ENCODE measurements around the gene PRKCH.

PRKCH gene

DNA sequence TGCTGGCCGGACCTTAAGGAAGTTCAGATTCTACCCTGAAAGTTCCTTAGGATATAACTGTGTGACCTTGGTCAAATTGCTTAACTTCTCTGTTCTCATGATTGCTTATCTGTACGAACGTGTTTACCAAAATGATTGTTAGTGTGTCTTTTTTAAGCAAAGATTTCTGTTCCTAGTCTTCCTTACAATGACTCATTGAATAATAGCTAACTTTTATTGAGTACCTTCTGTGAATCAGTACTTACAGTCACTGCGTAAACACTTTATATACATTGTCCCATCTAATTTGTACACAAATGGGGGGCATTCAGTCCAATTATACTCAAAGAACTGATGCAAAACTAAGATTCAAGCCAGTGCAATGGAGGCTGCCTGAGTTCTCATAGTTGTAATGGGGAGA, 36.0 kb upstream of the PRKCH start:
- H3K4me3 ChIP-seq (ENCODE audit: low read length) = no peak overlapping the region
- H3K27me3 ChIP-seq (ENCODE audit: control insufficient read depth, insufficient read depth, low read length) = no peaks in the 10 kb centered on the region; the same call in 1 of the 2 replicates
- no peak for DNase-seq (ENCODE audit: low read depth, low spot score)
- no peaks in the 10 kb centered on the region for H3K4me1 ChIP-seq (ENCODE audit: control insufficient read depth, insufficient read depth, low read length)
- no peaks in the 10 kb centered on the region for H3K9me3 ChIP-seq (ENCODE audit: control insufficient read depth, insufficient read depth, low read length)
- no CpG with 5 or more reads among the region's 4 CpGs for WGBS (ENCODE audit: insufficient coverage, insufficient read length)
- no peak overlapping the region for H3K27ac ChIP-seq (ENCODE audit: low read length)
- no peaks in the 10 kb centered on the region for H3K36me3 ChIP-seq (ENCODE audit: control insufficient read depth, insufficient read depth, low read length)

DNA sequence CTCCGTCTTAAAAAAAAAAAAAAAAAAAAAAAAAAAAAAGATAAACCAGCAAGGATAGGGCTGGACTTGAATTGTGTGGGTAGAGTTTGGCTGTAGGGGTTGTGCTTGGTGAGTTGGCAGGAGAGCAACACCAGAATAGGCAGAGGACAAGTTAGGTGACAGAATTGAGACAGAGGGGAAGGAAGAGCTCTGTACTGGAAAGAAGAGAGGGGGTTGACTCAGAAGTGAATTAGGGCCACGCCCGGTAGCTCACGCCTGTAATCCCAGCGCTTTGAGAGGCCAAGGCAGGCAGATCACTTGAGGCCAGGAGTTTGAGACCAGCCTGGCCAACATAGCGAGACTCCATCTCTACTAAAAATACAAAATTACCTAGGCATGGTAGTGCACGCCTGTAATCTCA, 34.2 kb upstream of the PRKCH start:
- Histone ChIP-seq H3K9me3 (ENCODE audit: control insufficient read depth, insufficient read depth, low read length) (no peaks in the 10 kb centered on the region), H3K4me1 (ENCODE audit: control insufficient read depth, insufficient read depth, low read length) (no peaks in the 10 kb centered on the region), H3K27me3 (ENCODE audit: control insufficient read depth, insufficient read depth, low read length) (no peaks in the 10 kb centered on the region), H3K27ac (ENCODE audit: low read length) (no peak overlapping the region), H3K36me3 (ENCODE audit: control insufficient read depth, insufficient read depth, low read length) (no peaks in the 10 kb centered on the region), H3K4me3 (ENCODE audit: low read length) (no peak overlapping the region)
- no CpG with 5 or more reads among the region's 7 CpGs for WGBS (ENCODE audit: insufficient coverage, insufficient read length)
- no peak for DNase-seq (ENCODE audit: low read depth, low spot score)

DNA sequence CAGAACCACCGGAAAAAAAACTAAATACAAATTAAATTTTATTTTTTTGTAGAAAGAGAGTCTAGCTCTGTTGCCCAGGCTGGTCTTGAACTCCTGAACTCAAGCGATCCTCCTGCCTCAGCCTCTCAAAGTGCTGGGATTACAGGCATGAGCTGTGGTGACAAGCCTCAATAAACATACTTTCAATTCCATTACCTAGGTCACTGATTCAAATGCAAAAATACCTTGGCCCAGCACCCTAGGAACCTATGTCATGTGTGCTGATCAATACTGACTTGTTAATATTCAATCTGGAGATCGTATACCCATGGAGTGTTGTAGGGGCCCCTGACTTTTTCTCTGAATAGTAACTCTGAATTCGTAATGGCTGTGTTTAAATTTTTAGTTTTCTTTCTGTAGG, 33.2 kb upstream of the PRKCH start:
- Histone ChIP-seq H3K4me3 (ENCODE audit: low read length) (no peak overlapping the region), H3K27ac (ENCODE audit: low read length) (no peak overlapping the region), H3K27me3 (ENCODE audit: control insufficient read depth, insufficient read depth, low read length) (no peaks in the 10 kb centered on the region), H3K36me3 (ENCODE audit: control insufficient read depth, insufficient read depth, low read length) (no peaks in the 10 kb centered on the region), H3K9me3 (ENCODE audit: control insufficient read depth, insufficient read depth, low read length) (no peaks in the 10 kb centered on the region), H3K4me1 (ENCODE audit: control insufficient read depth, insufficient read depth, low read length) (no peaks in the 10 kb centered on the region)
- no CpG with 5 or more reads among the region's 4 CpGs for WGBS (ENCODE audit: insufficient coverage, insufficient read length)
- no peak for DNase-seq (ENCODE audit: low read depth, low spot score)

DNA sequence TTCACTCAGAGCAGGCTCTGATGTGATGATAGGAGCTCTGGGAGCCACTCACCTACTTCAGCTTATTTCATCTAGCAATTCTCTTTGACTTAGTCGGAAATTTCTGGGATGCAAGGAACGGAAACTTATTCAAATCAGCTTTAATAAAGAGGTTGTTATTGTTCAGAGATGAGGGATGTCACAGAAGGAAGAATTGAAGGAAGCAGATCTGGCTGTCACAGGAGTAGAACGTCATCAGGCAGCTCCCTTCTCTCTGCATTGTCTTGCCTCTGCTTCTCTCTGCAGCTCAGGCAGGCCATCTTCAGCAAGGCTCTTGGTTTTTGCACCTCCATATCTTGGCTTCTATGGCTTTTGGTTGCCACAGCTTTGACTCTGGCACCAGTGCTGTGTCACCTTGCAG, 32.7 kb upstream of the PRKCH start:
- WGBS (ENCODE audit: insufficient coverage, insufficient read length) = no CpG with 5 or more reads among the region's 3 CpGs

DNA sequence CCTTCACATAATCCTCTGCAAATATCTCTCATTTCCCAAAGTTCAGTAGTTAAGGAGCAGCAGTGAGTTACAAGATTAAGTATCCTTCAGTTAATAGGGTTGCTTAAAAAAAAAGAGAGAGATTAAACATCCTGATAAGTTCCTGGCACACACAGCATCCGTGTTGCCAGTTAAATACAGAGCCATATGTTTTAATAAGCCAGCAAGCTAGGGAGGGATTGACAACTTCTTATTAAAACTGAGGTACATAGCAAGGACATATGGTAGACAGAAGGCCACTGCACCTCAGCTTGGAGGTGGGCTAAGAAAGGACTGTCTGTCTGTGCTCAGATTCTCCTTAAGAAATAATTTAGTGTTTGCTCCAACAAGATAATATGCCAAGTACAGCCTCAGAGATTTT, 30.7 kb upstream of the PRKCH start:
- no CpG with 5 or more reads among the region's 1 CpG for WGBS (ENCODE audit: insufficient coverage, insufficient read length)
- no peak for DNase-seq (ENCODE audit: low read depth, low spot score)
- H3K27ac ChIP-seq (ENCODE audit: low read length) = no peak overlapping the region
- H3K9me3 ChIP-seq (ENCODE audit: control insufficient read depth, insufficient read depth, low read length) = no peaks in the 10 kb centered on the region
- no peaks in the 10 kb centered on the region for H3K4me1 ChIP-seq (ENCODE audit: control insufficient read depth, insufficient read depth, low read length)
- H3K36me3 ChIP-seq (ENCODE audit: control insufficient read depth, insufficient read depth, low read length) = no peaks in the 10 kb centered on the region
- H3K27me3 ChIP-seq (ENCODE audit: control insufficient read depth, insufficient read depth, low read length) = no peaks in the 10 kb centered on the region
- H3K4me3 ChIP-seq (ENCODE audit: low read length) = no peak overlapping the region

More for the DNA sequence above, 32.7 kb upstream of the PRKCH start:
- Histone ChIP-seq H3K9me3 (ENCODE audit: control insufficient read depth, insufficient read depth, low read length) (no peaks in the 10 kb centered on the region), H3K4me3 (ENCODE audit: low read length) (no peak overlapping the region), H3K27ac (ENCODE audit: low read length) (no peak overlapping the region), H3K4me1 (ENCODE audit: control insufficient read depth, insufficient read depth, low read length) (no peaks in the 10 kb centered on the region), H3K36me3 (ENCODE audit: control insufficient read depth, insufficient read depth, low read length) (no peaks in the 10 kb centered on the region), H3K27me3 (ENCODE audit: control insufficient read depth, insufficient read depth, low read length) (no peaks in the 10 kb centered on the region)
- DNase-seq (ENCODE audit: low read depth, low spot score) = no peak

DNA sequence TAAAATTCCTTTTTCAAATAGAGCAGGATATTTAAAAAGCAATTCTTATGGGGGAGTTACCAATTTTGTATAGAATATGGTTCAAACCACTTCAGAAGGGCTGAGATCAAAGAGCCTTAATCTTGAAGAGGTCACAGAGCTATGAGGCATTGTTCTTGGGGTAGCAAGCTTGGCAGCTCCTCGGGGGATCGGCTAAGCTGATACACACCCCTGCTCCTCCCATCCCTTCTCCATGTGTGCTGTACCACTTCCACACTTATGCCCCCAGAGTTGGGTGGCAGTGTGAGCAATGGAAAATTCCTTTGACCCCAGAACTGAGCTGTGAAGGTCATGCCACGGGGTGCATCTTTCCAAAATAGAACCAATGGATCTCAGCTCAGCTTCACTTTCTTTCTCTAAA, 25.2 kb upstream of the PRKCH start:
- Histone ChIP-seq H3K27me3 (ENCODE audit: control insufficient read depth, insufficient read depth, low read length) (no peaks in the 10 kb centered on the region), H3K9me3 (ENCODE audit: control insufficient read depth, insufficient read depth, low read length) (no peaks in the 10 kb centered on the region), H3K4me1 (ENCODE audit: control insufficient read depth, insufficient read depth, low read length) (no peaks in the 10 kb centered on the region; the same call in 1 of the 2 replicates), H3K36me3 (ENCODE audit: control insufficient read depth, insufficient read depth, low read length) (no peaks in the 10 kb centered on the region), H3K27ac (ENCODE audit: low read length) (no peak overlapping the region), H3K4me3 (ENCODE audit: low read length) (no peak overlapping the region)
- WGBS (ENCODE audit: insufficient coverage, insufficient read length) = no CpG with 5 or more reads among the region's 3 CpGs
- no peak for DNase-seq (ENCODE audit: low read depth, low spot score)

DNA sequence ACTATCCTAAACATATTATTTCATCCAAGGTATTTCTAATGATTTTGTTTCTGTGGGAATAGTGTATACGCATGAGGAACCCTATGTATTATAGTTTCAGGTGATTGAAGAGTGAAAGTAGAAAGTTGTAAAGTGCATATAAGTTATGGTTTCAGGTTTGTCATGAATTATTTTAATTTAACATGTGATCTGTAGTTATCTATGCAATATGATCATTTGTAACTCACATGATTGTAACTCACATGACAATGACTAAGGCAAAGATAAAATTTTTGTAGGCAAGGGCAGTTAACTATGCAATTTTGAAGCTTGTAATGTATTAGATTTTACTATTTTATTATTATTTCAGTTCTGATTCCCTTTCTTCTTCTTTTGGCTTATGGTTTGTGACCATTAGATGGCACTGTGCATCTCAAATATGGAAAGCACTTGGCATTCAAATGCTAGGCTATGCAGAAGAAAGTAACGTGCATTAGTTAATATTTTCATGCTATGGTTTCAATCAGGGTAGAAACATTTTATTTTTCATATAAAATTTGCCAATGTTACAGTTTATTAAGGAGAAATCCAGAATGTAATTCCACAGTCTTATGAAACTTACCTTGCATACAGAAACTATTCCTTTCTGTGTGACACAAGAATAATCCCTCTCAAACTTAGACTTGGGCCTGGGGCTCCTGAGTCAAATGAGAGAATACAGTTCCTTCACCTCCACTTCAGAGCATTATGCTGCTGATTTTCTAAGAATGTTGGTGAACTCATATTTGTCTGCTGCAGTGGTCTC, 24.5 kb upstream of the PRKCH start:
- no CpG with 5 or more reads among the region's 2 CpGs for WGBS (ENCODE audit: insufficient coverage, insufficient read length)
- Histone ChIP-seq H3K27me3 (ENCODE audit: control insufficient read depth, insufficient read depth, low read length) (no peaks in the 10 kb centered on the region), H3K27ac (ENCODE audit: low read length) (no peak overlapping the region), H3K4me3 (ENCODE audit: low read length) (no peak overlapping the region), H3K4me1 (ENCODE audit: control insufficient read depth, insufficient read depth, low read length) (no peaks in the 10 kb centered on the region; the same call in 1 of the 2 replicates), H3K36me3 (ENCODE audit: control insufficient read depth, insufficient read depth, low read length) (no peaks in the 10 kb centered on the region), H3K9me3 (ENCODE audit: control insufficient read depth, insufficient read depth, low read length) (no peaks in the 10 kb centered on the region)
- no peak for DNase-seq (ENCODE audit: low read depth, low spot score)

DNA sequence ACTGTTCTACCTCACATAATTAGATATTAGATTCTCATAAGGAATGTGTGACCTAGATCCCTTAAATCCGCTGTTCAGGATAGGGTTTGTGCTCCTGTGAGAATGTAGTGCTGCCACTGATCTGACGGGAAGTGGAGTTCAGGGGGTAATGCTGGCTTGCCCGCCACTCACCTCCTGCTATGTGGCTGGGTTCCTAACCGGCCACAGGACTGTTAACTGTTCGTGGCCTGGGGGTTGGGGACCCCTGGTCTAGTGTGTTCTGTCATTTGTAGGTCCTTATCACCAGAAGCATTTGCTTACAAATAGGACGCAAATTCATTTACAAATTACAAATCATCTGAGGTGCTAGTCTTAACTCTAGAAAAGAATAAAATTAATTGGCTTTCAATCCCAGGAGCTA, 23.8 kb upstream of the PRKCH start:
- no CpG with 5 or more reads among the region's 6 CpGs for WGBS (ENCODE audit: insufficient coverage, insufficient read length)
- Histone ChIP-seq H3K36me3 (ENCODE audit: control insufficient read depth, insufficient read depth, low read length) (no peaks in the 10 kb centered on the region), H3K4me3 (ENCODE audit: low read length) (no peak overlapping the region), H3K9me3 (ENCODE audit: control insufficient read depth, insufficient read depth, low read length) (no peaks in the 10 kb centered on the region), H3K4me1 (ENCODE audit: control insufficient read depth, insufficient read depth, low read length) (no peaks in the 10 kb centered on the region; the same call in 1 of the 2 replicates), H3K27me3 (ENCODE audit: control insufficient read depth, insufficient read depth, low read length) (no peaks in the 10 kb centered on the region), H3K27ac (ENCODE audit: low read length) (no peak overlapping the region)
- no peak for DNase-seq (ENCODE audit: low read depth, low spot score)

DNA sequence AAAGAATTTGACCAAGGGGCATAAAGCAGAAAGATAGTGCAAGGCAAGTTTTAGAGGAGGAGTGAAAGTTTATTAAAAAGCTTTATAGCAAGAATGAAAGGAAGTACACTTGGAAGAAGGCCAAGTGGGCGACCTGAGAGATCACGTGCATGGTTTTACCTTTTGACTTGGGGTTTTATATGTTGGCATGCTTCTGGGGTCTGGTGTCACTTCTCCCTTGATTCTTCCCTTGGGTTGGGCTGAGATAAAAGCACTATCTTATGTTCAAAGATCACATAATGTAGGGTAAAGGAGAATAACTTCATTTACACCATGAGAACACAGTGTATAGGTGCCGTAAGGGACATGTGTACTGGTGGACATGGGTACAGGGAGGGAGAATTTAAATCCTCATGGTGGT, 22.6 kb upstream of the PRKCH start:
- H3K27me3 ChIP-seq (ENCODE audit: control insufficient read depth, insufficient read depth, low read length) = no peaks in the 10 kb centered on the region
- DNase-seq (ENCODE audit: low read depth, low spot score) = no peak
- H3K4me3 ChIP-seq (ENCODE audit: low read length) = no peak overlapping the region
- no peaks in the 10 kb centered on the region for H3K36me3 ChIP-seq (ENCODE audit: control insufficient read depth, insufficient read depth, low read length)
- no peak overlapping the region for H3K27ac ChIP-seq (ENCODE audit: low read length)
- H3K9me3 ChIP-seq (ENCODE audit: control insufficient read depth, insufficient read depth, low read length) = no peaks in the 10 kb centered on the region
- WGBS (ENCODE audit: insufficient coverage, insufficient read length) = no CpG with 5 or more reads among the region's 3 CpGs
- H3K4me1 ChIP-seq (ENCODE audit: control insufficient read depth, insufficient read depth, low read length) = no peaks in the 10 kb centered on the region; the same call in 1 of the 2 replicates

DNA sequence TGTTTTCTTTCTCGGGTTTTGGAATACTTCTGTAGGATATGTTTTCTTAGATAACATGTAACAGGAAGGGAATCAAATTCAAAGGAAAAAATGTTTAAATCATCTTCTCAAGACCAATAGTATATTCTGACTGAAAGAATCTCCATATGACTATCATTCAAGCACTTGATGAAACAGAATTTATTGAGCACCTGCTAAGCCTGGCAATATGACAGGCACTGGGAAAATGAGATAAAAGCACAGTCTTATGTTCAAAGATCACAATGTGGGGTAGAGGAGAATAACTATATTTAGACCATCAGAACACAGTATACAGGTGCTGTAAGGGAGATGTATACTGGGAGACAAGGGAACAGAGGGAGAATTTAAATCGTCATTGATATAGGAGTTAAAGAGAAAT, 21.2 kb upstream of the PRKCH start:
- Histone ChIP-seq H3K36me3 (ENCODE audit: control insufficient read depth, insufficient read depth, low read length) (no peaks in the 10 kb centered on the region), H3K4me3 (ENCODE audit: low read length) (no peak overlapping the region), H3K27ac (ENCODE audit: low read length) (no peak overlapping the region), H3K9me3 (ENCODE audit: control insufficient read depth, insufficient read depth, low read length) (no peaks in the 10 kb centered on the region), H3K27me3 (ENCODE audit: control insufficient read depth, insufficient read depth, low read length) (no peaks in the 10 kb centered on the region), H3K4me1 (ENCODE audit: control insufficient read depth, insufficient read depth, low read length) (no peaks in the 10 kb centered on the region; the same call in 1 of the 2 replicates)
- no CpG with 5 or more reads among the region's 2 CpGs for WGBS (ENCODE audit: insufficient coverage, insufficient read length)
- DNase-seq (ENCODE audit: low read depth, low spot score) = no peak

DNA sequence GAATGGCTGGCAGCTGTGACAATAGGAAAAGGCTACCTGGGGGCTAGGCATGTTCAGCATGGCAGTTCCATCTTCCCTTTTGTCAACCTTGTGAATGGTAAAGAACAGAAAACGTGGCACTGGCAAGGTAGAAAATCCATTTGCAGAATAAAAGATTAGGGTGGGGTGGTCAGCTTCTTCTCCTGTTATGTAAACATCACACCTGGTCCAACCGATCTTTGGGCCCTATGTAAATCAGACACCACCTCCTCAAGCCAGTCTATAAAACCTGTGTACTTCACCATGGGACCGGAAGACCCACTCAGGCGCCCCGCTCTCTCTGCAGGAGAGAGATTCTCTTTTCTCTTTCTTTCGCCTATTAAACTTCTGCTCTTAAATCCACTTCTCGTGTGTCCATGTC, 20.6 kb upstream of the PRKCH start:
- Histone ChIP-seq H3K36me3 (ENCODE audit: control insufficient read depth, insufficient read depth, low read length) (no peaks in the 10 kb centered on the region), H3K4me3 (ENCODE audit: low read length) (no peak overlapping the region), H3K27ac (ENCODE audit: low read length) (no peak overlapping the region), H3K4me1 (ENCODE audit: control insufficient read depth, insufficient read depth, low read length) (no peaks in the 10 kb centered on the region; the same call in 1 of the 2 replicates), H3K9me3 (ENCODE audit: control insufficient read depth, insufficient read depth, low read length) (no peaks in the 10 kb centered on the region), H3K27me3 (ENCODE audit: control insufficient read depth, insufficient read depth, low read length) (no peaks in the 10 kb centered on the region)
- DNase-seq (ENCODE audit: low read depth, low spot score) = no peak
- WGBS (ENCODE audit: insufficient coverage, insufficient read length) = no CpG with 5 or more reads among the region's 7 CpGs
